ENCODE measurements around the gene PCYT2.
"Not testable (repeated sequence)": the region's sequence is repeated elsewhere in the genome, so short reads cannot be mapped to it uniquely, and the experiment has no call there.

PCYT2 gene

GRCh38 chr17:81955058-81955681 lies 44.0 kb upstream of the PCYT2 start:
- FAIRE-seq = no peak

DNA sequence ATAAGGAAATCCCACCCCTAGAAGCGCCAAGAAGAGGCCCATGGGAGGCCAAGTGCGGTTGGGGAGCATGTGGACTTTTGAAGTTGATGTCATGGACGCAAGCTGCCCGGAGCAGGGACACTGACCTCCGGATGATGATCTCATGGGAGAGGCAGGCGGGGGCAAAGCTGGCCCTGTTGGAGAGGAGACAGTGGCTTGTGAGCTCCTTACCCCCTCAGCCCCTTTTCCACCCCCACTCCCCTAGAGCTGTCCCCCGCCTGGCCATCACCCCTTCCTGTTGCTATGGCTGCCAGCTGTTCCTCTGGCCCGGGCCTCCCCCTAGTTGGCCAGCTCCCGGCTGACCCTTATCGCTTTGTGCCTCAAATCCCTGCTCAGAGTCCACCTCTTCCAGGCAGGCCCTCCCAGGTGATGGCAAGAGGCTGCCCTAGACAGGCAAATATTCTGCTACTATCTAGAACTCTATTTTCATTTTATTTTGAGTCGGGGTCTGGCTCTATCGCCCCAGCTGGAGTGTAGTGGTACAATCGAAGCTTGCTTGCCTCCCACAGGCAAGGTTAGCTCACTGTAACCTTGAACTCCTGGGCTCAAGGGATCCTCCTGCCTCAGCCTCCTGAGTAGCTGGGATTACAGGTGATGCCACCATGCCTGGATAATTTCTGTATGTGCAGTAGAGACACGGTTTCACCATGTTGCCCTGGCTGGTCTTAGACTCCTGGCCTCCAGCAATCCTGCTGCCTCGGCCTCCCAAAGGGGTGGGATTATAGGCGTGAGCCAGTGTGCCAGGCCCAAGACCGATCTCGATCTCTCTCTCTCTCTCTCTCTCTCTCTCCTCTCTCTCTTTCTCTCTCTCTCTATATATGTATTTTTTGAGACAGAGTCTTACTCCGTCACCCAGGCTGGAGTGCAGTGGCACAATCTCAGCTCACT lies 43.2 kb upstream of the PCYT2 start:
- FAIRE-seq (no peak), DNase-seq (ENCODE audit: insufficient read length, low spot score) (no peak)
- TF ChIP-seq SPI1 (IDR thresholded peaks at IDR 0.05; ENCODE audit: low read depth, low read length) = no peak
- TF ChIP-seq POLR2A (IDR thresholded peaks at IDR 0.05; ENCODE audit: low read depth, low read length) = no peak
- no peak for TF ChIP-seq POU2F2 (IDR thresholded peaks at IDR 0.05; ENCODE audit: low read depth, low read length)
- TF ChIP-seq PAX5 (IDR thresholded peaks at IDR 0.05; ENCODE audit: insufficient read depth, low read length, severe bottlenecking) = no peak
- no peak for TF ChIP-seq POLR2AphosphoS5 (IDR thresholded peaks at IDR 0.05; ENCODE audit: low read depth, low read length)
- TF ChIP-seq TAF1 (IDR thresholded peaks at IDR 0.05; ENCODE audit: low read depth, low read length) = no peak

More at GRCh38 chr17:81955058-81955681, 44.0 kb upstream of the PCYT2 start:
- no peak for DNase-seq (ENCODE audit: insufficient read length, low spot score)
- no peak for TF ChIP-seq POLR2AphosphoS5 (IDR thresholded peaks at IDR 0.05; ENCODE audit: low read depth, low read length)
- TF ChIP-seq SPI1 (IDR thresholded peaks at IDR 0.05; ENCODE audit: low read depth, low read length) = no peak
- no peak for TF ChIP-seq POLR2A (IDR thresholded peaks at IDR 0.05; ENCODE audit: low read depth, low read length)

DNA sequence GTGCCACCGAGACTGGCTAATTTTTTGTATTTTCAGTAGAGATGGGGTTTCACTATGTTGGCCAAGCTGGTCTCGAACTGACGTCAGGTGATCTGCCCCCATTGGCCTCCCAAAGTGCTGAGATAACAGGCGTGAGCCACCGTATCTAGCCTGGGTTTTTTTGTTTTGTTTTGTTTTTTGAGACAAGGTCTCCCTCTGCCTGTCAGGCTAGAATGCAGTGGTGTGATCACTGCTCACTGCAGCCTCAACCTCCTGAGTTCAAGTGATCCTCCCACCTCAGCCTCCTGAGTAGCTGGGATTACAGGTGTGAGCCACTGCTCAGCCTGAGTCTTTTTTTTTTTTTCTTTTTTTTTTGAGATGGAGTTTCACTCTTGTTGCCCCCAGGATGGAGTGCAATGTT lies 42.2 kb upstream of the PCYT2 start:
- DNase-seq (ENCODE audit: insufficient read length, low spot score); FAIRE-seq: not testable (repeated sequence)

DNA sequence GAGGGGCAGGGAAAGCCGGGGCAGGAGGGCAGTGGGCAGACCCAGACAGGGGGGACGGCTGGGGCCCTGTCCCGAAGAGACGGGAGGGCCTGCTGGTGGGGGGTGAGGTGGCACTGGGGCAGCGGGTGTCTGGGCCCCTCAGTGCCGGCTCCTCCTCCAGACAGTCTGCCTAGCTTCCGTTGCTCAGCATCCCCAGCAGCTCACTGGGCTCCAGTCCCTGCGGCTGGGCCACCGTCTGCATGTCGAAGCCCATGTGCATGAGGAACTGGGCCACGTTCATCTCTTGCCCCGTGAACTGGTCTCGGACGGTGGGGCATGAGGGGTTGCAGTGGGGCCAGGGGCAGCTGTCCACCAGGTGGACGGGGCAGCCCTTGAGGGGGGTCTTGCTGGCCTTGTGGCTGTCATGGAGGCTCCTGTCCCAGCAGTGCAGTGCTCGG lies 41.6 kb upstream of the PCYT2 start:
- FAIRE-seq (no peak), DNase-seq (ENCODE audit: insufficient read length, low spot score) (no peak)
- no peak for TF ChIP-seq SPI1 (IDR thresholded peaks at IDR 0.05; ENCODE audit: low read depth, low read length)
- no peak for TF ChIP-seq PAX5 (IDR thresholded peaks at IDR 0.05; ENCODE audit: insufficient read depth, low read length, severe bottlenecking)
- no peak for TF ChIP-seq POLR2AphosphoS5 (IDR thresholded peaks at IDR 0.05; ENCODE audit: low read depth, low read length)
- no peak for TF ChIP-seq POU2F2 (IDR thresholded peaks at IDR 0.05; ENCODE audit: low read depth, low read length)
- TF ChIP-seq POLR2A (IDR thresholded peaks at IDR 0.05; ENCODE audit: low read depth, low read length) = no peak
- no peak for TF ChIP-seq TAF1 (IDR thresholded peaks at IDR 0.05; ENCODE audit: low read depth, low read length)

DNA sequence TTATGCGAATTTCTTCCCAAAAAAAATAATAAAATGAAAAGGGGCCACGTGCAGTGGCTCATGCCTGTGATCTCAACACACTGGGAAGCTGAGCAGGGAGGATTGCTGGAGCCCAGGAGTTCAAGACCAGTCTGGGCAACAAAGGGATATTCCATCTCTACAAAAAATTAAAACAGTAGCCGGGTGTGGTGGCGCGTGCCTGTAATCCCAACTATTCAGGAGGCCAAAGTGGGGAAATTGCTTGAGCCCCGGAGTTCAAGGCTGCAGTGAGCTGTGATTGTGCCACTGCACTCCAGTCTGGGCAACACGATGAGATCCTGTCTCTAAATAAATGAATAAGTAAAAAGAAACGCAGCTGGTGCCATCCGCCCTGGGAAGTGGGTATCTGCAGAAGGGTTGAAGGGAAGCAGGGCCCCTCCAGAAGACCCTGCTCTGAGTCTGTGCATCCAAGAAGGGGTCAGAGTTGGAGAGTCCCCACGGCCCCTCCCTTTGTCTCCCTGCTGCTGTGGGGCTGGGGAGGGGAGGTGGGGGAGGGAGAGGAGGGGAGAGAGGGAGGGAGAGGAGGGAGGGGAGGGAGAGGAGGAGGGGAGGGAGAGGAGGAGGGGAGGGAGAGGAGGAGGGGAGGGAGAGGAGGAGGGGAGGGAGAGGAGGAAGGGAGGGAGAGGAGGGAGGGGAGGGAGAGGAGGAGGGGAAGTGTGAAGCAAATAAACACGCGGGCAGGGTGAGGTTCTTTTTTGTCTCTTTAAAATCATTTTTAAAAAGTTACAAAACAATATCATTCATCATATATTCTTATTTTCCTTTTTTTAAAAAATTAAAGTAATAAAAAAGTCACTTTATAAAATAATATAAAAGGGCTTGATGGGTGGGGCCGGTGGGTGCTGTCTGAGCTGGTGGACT lies 40.8 kb upstream of the PCYT2 start:
- TF ChIP-seq PAX5 (IDR thresholded peaks at IDR 0.05; ENCODE audit: insufficient read depth, low read length, severe bottlenecking) (no peak), POLR2A (IDR thresholded peaks at IDR 0.05; ENCODE audit: low read depth, low read length) (no peak), POU2F2 (IDR thresholded peaks at IDR 0.05; ENCODE audit: low read depth, low read length) (no peak), SPI1 (IDR thresholded peaks at IDR 0.05; ENCODE audit: low read depth, low read length) (no peak), TAF1 (IDR thresholded peaks at IDR 0.05; ENCODE audit: low read depth, low read length) (no peak), POLR2AphosphoS5 (IDR thresholded peaks at IDR 0.05; ENCODE audit: low read depth, low read length) (no peak)
- no peak for FAIRE-seq
- DNase-seq (ENCODE audit: insufficient read length, low spot score) = no peak

- TF ChIP-seq POLR2A (IDR thresholded peaks at IDR 0.05; ENCODE audit: low read depth, low read length) (no peak), POLR2AphosphoS5 (IDR thresholded peaks at IDR 0.05; ENCODE audit: low read depth, low read length) (no peak), PAX5 (IDR thresholded peaks at IDR 0.05; ENCODE audit: insufficient read depth, low read length, severe bottlenecking) (no peak), POU2F2 (IDR thresholded peaks at IDR 0.05; ENCODE audit: low read depth, low read length) (no peak), TAF1 (IDR thresholded peaks at IDR 0.05; ENCODE audit: low read depth, low read length) (no peak), SPI1 (IDR thresholded peaks at IDR 0.05; ENCODE audit: low read depth, low read length) (no peak)
- FAIRE-seq (no peak), DNase-seq (ENCODE audit: insufficient read length, low spot score) (no peak)
Measured at GRCh38 chr17:81950501-81950900, 39.3 kb upstream of the PCYT2 start.

DNA sequence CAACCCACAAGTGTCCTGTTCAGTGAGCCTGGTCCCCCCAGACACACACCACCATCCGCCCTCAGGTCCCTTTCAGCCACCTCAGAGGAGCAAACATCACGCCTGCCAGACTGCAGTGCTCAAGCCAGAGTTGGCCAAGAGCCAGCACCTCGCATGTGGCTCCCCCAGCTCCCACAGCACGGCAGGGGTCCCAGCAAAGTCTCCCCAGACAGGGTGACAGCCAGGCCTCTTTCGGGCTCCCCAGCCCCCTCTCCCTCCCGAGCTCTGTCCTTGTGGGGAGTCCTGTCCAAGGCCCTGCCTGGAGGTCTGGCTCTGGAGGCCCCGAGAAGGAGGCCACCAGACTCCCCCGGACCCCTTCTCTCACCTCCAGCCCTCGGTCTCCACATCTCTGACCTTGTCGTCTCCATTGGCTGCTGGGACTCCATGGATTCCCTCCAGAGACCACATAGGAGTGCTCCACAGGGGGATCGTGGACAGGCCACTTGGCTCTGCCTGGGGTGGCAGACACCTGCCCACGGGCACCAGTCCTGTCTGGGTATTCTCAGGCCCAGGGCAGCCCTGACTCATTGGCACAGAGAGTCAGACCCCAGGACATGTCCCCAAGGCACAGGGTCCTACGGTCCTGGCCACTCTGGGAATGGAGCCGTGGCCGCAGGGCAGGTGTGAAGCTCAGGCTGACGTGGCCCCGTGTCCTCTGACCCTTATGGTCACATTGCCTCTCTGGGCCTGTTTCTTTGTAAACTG lies 37.6 kb upstream of the PCYT2 start:
- FAIRE-seq = peak; percentile 38
- TF ChIP-seq TAF1 (IDR thresholded peaks at IDR 0.05; ENCODE audit: low read depth, low read length) = no peak
- no peak for TF ChIP-seq POLR2A (IDR thresholded peaks at IDR 0.05; ENCODE audit: low read depth, low read length)
- no peak for TF ChIP-seq POLR2AphosphoS5 (IDR thresholded peaks at IDR 0.05; ENCODE audit: low read depth, low read length)
- TF ChIP-seq PAX5 (IDR thresholded peaks at IDR 0.05; ENCODE audit: insufficient read depth, low read length, severe bottlenecking) = no peak
- TF ChIP-seq SPI1 (IDR thresholded peaks at IDR 0.05; ENCODE audit: low read depth, low read length) = no peak
- TF ChIP-seq POU2F2 (IDR thresholded peaks at IDR 0.05; ENCODE audit: low read depth, low read length) = no peak
- DNase-seq (ENCODE audit: insufficient read length, low spot score) = no peak

- no peak for FAIRE-seq
- no peak for DNase-seq (ENCODE audit: insufficient read length, low spot score)
- no peak for TF ChIP-seq TAF1 (IDR thresholded peaks at IDR 0.05; ENCODE audit: low read depth, low read length)
- TF ChIP-seq POLR2AphosphoS5 (IDR thresholded peaks at IDR 0.05; ENCODE audit: low read depth, low read length) = no peak
- no peak for TF ChIP-seq PAX5 (IDR thresholded peaks at IDR 0.05; ENCODE audit: insufficient read depth, low read length, severe bottlenecking)
- TF ChIP-seq SPI1 (IDR thresholded peaks at IDR 0.05; ENCODE audit: low read depth, low read length) = no peak
- no peak for TF ChIP-seq POU2F2 (IDR thresholded peaks at IDR 0.05; ENCODE audit: low read depth, low read length)
- TF ChIP-seq POLR2A (IDR thresholded peaks at IDR 0.05; ENCODE audit: low read depth, low read length) = no peak
Measured at GRCh38 chr17:81947189-81947588, 36.0 kb upstream of the PCYT2 start, which contains the start of gene MYADML2. MYADML2 (minus strand) TSS chr17:81947233; CDS start chr17:81941741, 5,492 bp downstream.

All from GM12891 (cell line).